ENCODE measurements around the gene CD300A.

GRCh38 chr17:74466828-74467184 is 372 bp downstream of the CD300A start:
- no peak for TF ChIP-seq POLR2AphosphoS5 (IDR thresholded peaks at IDR 0.05; ENCODE audit: insufficient read depth, low read depth, low read length)
- TF ChIP-seq, protein P1, sequence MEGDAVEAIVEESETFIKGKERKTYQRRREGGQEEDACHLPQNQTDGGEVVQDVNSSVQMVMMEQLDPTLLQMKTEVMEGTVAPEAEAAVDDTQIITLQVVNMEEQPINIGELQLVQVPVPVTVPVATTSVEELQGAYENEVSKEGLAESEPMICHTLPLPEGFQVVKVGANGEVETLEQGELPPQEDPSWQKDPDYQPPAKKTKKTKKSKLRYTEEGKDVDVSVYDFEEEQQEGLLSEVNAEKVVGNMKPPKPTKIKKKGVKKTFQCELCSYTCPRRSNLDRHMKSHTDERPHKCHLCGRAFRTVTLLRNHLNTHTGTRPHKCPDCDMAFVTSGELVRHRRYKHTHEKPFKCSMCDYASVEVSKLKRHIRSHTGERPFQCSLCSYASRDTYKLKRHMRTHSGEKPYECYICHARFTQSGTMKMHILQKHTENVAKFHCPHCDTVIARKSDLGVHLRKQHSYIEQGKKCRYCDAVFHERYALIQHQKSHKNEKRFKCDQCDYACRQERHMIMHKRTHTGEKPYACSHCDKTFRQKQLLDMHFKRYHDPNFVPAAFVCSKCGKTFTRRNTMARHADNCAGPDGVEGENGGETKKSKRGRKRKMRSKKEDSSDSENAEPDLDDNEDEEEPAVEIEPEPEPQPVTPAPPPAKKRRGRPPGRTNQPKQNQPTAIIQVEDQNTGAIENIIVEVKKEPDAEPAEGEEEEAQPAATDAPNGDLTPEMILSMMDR (IDR thresholded peaks at IDR 0.05; ENCODE audit: extremely low read depth in 1 of 2, insufficient read depth in 1 of 2, low read depth in 1 of 2, low read length in 2 of 2), result no peak
- no peak for TF ChIP-seq GATA2 (IDR thresholded peaks at IDR 0.05; ENCODE audit: insufficient read depth, insufficient read length, low read depth, low read length)
- TF ChIP-seq POLR2A (IDR thresholded peaks at IDR 0.05; ENCODE audit: low read depth, low read length), result no peak
- TF ChIP-seq EZH2 (IDR thresholded peaks at IDR 0.05; ENCODE audit: borderline replicate concordance, low read depth, low read length, severe bottlenecking), result no peak
- no peak for TF ChIP-seq MAX (IDR thresholded peaks at IDR 0.05; ENCODE audit: insufficient read depth, insufficient read length)

Data from endothelial cell of umbilical vein (primary cell).